ENCODE measurements around the gene HNMT.

DNA sequence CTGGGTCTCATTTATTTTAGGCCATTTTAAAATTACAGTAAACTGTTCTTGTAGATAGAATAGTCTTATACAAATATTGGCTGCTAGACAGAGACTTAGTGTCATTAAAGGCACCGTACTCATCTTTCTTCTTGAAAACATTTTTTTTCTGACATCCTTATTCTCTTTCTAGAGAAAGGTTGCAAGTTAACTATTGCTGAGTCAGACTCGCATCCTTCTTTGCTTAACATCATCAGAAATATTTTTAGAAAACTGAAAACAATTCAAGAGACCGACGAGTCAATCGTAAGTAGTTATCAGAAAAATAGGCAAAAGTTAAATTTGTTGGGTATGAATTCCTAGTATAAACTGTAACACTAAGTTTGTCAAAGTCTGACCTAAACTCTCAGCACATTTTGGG, 72.2 kb downstream of the HNMT start:
- TF ChIP-seq, protein P1, sequence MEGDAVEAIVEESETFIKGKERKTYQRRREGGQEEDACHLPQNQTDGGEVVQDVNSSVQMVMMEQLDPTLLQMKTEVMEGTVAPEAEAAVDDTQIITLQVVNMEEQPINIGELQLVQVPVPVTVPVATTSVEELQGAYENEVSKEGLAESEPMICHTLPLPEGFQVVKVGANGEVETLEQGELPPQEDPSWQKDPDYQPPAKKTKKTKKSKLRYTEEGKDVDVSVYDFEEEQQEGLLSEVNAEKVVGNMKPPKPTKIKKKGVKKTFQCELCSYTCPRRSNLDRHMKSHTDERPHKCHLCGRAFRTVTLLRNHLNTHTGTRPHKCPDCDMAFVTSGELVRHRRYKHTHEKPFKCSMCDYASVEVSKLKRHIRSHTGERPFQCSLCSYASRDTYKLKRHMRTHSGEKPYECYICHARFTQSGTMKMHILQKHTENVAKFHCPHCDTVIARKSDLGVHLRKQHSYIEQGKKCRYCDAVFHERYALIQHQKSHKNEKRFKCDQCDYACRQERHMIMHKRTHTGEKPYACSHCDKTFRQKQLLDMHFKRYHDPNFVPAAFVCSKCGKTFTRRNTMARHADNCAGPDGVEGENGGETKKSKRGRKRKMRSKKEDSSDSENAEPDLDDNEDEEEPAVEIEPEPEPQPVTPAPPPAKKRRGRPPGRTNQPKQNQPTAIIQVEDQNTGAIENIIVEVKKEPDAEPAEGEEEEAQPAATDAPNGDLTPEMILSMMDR (IDR thresholded peaks at IDR 0.05 in 4 of 5, conservative IDR thresholded peaks at IDR 0.05 in 1 of 5), result no peak
- TF ChIP-seq POLR2A (IDR thresholded peaks at IDR 0.05), result no peak

Measured in gastrocnemius medialis (tissue), 4 donors.